ENCODE results near the gene SMIM14.
A peak's percentile ranks its signal among the peaks of the same experiment; 100 is the strongest.
"Not testable (repeated sequence)": the region's sequence is repeated elsewhere in the genome, so short reads cannot be mapped to it uniquely, and the experiment has no call there.

Gene SMIM14

GRCh38 chr4:39638354-39639239 is at the start of gene SMIM14:
SMIM14 (minus strand) TSS chr4:39638865; CDS start chr4:39605145, 33,720 bp downstream.
- DNase-seq, result peak; percentile 90

- no peak for DNase-seq
Measured at GRCh38 chr4:39687014-39687413, 48.3 kb upstream of the SMIM14 start.

- DNase-seq, result no peak
Measured at GRCh38 chr4:39685990-39686389, 47.3 kb upstream of the SMIM14 start.

- DNase-seq, result no peak
Measured at GRCh38 chr4:39682138-39682537, 43.5 kb upstream of the SMIM14 start.

DNA sequence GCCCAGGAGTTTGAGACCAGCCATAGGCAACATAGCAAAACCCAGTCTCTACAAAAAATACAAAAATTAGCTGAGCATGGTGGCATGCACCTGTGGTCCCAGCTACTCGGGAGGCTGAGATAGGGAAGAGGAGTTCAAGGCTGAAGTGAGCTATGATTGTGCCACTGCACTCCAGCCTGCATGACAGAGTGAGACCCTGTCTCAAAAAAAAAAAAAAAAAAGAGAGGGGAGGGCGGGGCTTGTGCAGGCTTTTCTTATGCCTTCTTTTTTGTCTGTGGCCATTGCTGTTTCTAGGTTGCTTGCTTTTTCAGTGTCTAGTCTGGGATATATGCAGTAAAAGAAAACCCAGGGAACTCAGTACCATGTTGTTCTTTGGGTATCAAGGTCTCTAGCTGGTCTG is 42.3 kb upstream of the SMIM14 start:
- DNase-seq, result not testable (repeated sequence)

- not testable (repeated sequence) for DNase-seq
Measured at GRCh38 chr4:39675681-39676080, 37.0 kb upstream of the SMIM14 start.

DNA sequence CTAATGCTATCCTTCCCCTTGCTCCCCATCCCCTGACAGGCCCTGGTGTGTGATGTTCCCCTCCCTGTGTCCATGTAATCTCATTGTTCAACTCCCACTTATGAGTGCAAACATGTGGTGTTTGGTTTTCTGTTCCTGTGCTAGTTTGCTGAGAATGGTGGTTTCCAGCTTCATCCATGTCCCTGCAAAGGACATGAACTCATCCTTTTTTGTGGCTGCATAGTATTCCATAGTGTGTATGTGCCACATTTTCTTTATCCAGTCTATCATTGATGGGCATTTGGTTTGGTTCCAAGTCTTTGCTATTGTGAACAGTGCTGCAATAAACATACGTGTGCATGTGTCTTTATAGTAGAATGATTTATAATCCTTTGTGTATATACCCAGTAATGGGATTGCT is 31.6 kb upstream of the SMIM14 start:
- not testable (repeated sequence) for DNase-seq

DNA sequence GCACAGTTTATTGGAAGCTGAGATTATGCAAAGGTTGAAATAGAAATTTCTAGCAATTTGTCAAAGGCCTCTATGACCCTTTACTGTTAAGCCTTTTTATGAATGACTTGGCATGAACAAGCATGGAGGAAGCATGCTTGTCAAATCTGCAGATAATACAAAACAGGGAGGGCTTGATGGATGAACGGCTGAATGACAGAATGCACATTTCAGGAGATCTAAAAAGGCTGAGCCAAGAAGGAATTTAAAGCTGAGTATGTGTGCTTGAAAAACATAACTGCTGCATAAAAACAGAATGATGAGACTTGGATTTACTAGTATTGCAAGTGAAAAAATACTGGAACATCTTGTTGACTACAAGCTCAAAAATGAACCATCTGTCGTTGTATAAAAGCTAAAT is 30.2 kb upstream of the SMIM14 start:
- no peak for DNase-seq

GRCh38 chr4:39667706-39668105 is 29.0 kb upstream of the SMIM14 start:
- DNase-seq, result no peak

DNA sequence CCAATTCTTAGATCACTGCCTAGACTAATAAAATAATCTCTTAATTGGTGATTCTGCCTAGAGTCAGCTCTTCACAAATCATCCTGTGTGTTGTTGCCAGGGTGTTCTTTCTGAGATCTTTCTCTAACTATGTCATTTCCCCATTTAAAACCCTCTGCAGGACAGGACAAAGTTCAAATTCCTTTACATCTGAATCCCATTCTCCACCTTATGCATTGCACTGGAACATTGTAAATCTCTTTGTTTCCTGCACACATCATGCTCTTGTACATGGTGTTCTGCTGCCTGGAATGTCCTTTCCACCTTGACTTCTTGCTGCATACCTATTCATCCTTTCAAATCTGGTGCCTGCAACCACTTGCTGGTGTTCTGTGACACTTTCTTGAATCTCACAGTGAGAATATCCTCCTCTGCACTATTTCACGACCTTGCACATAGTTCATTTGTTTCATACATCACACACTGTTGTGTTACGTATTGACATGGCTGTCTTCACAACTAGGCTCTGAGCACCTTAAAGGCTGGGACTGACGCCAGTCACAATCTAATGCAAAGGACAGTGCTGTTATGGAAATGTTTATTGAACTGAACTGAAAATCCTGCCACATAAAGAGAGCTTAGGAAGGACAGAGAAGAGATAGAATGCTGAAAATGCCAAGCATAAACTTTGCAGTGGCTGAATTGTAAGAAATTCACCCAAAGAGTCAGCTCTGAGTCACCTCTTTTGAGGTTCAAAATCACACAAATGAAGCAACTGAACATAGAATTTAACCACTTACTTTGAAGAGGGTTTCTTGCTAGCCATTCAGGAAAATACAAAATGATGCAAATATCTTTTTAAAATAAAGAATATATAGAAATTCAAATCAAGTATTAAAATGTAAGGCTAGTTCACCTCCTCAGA is 26.4 kb upstream of the SMIM14 start:
- DNase-seq, result no peak

DNA sequence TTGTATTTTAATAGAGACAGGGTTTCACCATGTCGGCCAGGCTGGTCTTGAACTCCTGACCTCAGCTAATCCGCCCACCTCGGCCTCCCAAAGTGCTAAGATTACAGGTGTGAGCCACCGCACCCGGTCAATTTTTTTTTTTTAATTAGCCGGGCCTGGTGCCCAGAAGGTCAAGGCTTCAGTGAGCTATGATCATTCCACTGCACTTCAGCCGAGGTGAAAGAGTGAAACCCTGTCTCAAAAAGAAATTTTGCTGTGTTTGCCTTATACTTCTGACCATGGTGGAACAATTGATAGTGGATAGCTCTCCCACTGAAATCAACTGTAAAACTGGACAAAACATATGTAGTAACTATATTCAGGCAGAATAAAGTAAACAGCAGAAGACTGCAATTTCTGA is 24.0 kb upstream of the SMIM14 start:
- DNase-seq, result no peak

DNA sequence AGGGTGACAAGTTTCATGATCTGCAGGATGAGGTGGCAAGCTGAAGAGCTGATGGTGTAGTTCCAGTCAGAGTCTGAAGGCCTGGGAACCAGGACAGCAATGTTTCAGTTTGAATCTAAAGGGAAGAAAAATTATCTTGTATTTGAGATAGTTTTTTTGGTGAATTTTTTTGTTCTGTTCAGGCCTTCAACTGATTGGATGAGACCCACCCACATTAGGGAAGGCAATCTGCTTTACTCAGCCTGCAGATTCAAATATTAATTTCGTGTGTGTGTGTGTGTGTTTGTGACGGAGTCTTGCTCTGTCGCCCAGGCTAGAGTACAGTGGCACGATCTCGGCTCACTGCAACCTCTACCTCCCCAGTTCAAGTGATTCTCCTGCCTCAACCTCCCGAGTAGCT is 22.1 kb upstream of the SMIM14 start:
- no peak for DNase-seq

DNA sequence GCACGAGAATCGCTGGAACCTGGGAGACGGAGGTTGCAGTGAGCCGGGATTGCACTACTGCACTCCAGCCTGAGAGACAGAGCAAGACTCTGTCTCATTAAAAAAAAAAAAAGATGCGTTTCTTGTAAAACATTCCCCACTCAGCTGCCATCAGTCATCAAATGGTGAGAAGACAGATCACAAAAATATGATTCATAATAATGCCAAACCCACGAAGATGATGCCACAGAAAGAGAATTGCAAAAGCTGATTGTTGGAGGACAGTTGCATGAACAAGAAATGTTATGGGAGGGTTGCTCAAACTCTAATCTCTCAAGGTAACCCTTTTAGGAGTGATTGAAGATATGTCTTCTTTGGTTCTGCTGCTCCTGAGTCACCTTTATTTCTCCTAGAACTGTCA is 21.4 kb upstream of the SMIM14 start:
- DNase-seq, result no peak

- DNase-seq, result no peak
Measured at GRCh38 chr4:39658756-39659155, 20.1 kb upstream of the SMIM14 start.

GRCh38 chr4:39657465-39657864 is 18.8 kb upstream of the SMIM14 start:
- no peak for DNase-seq

- not testable (repeated sequence) for DNase-seq
Measured at GRCh38 chr4:39656638-39657037, 18.0 kb upstream of the SMIM14 start.

GRCh38 chr4:39655876-39656275 is 17.2 kb upstream of the SMIM14 start:
- no peak for DNase-seq

- DNase-seq, result no peak
Measured at GRCh38 chr4:39655211-39655610, 16.5 kb upstream of the SMIM14 start.

- DNase-seq, result not testable (repeated sequence)
Measured at GRCh38 chr4:39651586-39651985, 12.9 kb upstream of the SMIM14 start.

- no peak for DNase-seq
Measured at GRCh38 chr4:39649639-39650265, 11.1 kb upstream of the SMIM14 start.

DNA sequence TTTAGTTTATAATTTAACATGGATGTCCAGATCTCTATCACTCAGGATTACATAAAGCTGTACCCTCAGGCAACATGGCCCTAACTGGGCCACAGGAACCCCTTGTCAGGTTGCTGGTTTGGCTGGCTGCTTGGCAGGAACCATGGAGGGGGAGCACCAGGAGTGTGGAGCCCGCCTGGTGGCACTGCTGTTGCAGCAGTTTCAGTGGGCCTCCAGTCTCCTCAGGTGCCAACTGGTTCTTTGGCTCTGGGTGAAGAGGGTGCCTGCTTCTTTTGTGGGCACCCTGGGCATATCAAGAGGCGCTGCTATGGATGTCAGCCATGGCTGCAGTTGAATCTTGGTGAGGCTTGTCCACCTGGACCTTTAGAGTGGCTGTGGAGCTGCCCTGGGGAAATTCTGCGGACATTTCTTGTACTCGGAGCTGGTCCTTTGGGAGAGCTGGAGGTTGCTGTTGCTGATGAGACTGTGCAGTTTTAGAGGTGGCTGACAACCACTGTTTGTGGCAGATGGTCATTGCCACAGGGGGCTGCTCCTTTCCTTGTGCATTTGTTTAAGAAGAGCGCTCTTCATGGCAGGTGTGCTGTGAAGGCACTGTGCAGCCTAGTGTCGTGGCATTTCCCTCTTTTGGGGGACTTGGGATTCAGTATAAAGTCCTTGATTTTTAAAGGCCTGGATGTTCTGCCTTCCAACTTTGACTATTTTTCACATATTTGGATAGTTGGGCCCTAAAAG is 10.3 kb upstream of the SMIM14 start:
- no peak for DNase-seq

DNA sequence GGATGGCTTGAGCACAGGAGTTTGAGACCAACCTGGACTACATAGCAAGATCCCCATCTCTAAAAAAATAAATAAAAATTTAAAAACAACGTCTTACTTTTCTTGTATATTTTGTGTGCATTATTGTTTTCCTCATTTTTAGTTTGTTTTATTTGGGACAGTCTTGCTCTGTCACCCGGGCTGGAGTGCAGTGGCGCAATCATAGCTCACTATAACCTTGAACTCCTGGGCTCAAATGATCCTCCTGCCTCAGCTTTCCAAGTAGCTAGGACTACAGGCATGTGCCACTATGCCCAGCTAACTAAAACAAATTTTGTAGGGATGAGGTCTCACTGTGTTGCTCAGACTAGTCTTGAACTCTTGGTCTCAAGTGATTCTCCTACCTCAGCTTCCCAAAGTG is 9.5 kb upstream of the SMIM14 start:
- no peak for DNase-seq
